Esophagus muscularis mucosa (tissue), 4 donors: Measurements from ENCODE around the gene GNG12. TPM values are rescaled to one million over a fixed set of nuclear protein-coding genes. Genes with fewer than 3 reads are reported as not detected.

Source experiments
- DNase-seq: peaks from one replicate; pipeline ENCODE4 v3.0.0-alpha.2; 2017; ENCODE audit errors: extremely low spot score
- H3K27ac ChIP-seq, 4 donors: fragments of 200-600 bp; sonication (generic); replicated peaks in 1 of 4; 1 replicate in 3 of 4; 2 replicates in 1 of 4; pipeline ENCODE4 v1.5.1; 2016 to 2019; ENCODE audit warnings: mild to moderate bottlenecking in 1 of 4
- H3K27me3 ChIP-seq, 4 donors: fragments of 200-600 bp; sonication (generic); one replicate each; pipeline versions ENCODE4 v1.5.1 to v1.6.0; 2016 to 2019
- H3K36me3 ChIP-seq, 4 donors: fragments of 200-600 bp; sonication (generic); one replicate each; pipeline ENCODE4 v1.5.1; 2016 to 2019
- H3K4me1 ChIP-seq, 4 donors: fragments of 200-600 bp; sonication (generic); one replicate each; pipeline ENCODE4 v1.5.1; 2016 to 2019
- H3K4me3 ChIP-seq, 4 donors: fragments of 200-600 bp; sonication (generic); 1 replicate in 2 of 4; 2 replicates in 2 of 4; pipeline ENCODE4 v1.5.1; 2016 to 2019; ENCODE audit warnings: mild to moderate bottlenecking in 4 of 4, moderate library complexity in 1 of 4
- H3K9me3 ChIP-seq, 4 donors: fragments of 200-600 bp; sonication (generic); 1 replicate in 3 of 4; 2 replicates in 1 of 4; pipeline ENCODE4 v1.5.1; 2016 to 2019
- CTCF ChIP-seq, 3 experiments: fragments of 200-600 bp in 2 of 3; fragments of 450-650 bp in 1 of 3; sonication (generic) in 2 of 3; IDR thresholded peaks; one replicate each; pipeline ENCODE4 v1.5.1; 2017 to 2019; ENCODE audit warnings: antibody characterized with exemption in 3 of 3, mild to moderate bottlenecking in 2 of 3, moderate library complexity in 1 of 3
- EP300 ChIP-seq: sonication (generic); formaldehyde crosslinking; IDR thresholded peaks from one replicate; pipeline ENCODE4 v1.6.1; 2017; ENCODE audit warnings: antibody characterized with exemption
- POLR2A ChIP-seq: fragments of 450-650 bp; IDR thresholded peaks from one replicate; pipeline ENCODE4 v1.6.1; 2017; ENCODE audit warnings: antibody characterized with exemption, moderate library complexity, mild to moderate bottlenecking, low read depth
- POLR2AphosphoS5 ChIP-seq, 2 donors: sonication (generic); formaldehyde crosslinking; IDR thresholded peaks; one replicate each; pipeline ENCODE4 v1.6.1; 2017; ENCODE audit warnings: antibody characterized with exemption in 2 of 2
- WGBS: methylation state at CpG from one replicate; pipeline ENCODE4 v1.1.5; 2018; 5-methylcytosine and 5-hydroxymethylcytosine counted together
- intact Hi-C: fragments of 100-400 bp; cut with DNase I; formaldehyde crosslinking; loops from one replicate; pipeline ENCODE4 v1.15.1; 2023
- total RNA-seq, 4 donors: library from RNA; depleted of rRNA; stranded (reverse); fragments of >200 nt; gene quantifications; one replicate each; pipeline versions ENCODE4 v1.1.0 to v1.2.1, GENCODE V29; 2016

Gene GNG12
- 100 to 1,000 TPM; 108 to 118 (median 111) TPM for total RNA-seq

GRCh38 chr1:67832737-67833601, at the start of gene GNG12:
Gene GNG12, minus strand, starts transcription at chr1:67833467. Its CDS starts 125,781 bp downstream, at chr1:67707686.
- TF ChIP-seq POLR2AphosphoS5 (IDR thresholded peaks at IDR 0.05) (peak; percentile 8 to 66), POLR2A (no peak), CTCF (IDR thresholded peaks at IDR 0.05) (no peak)
- intact Hi-C loops: loop anchor here (5.0 kb wide), 1 partner anchor 66 kb away; no protein-coding TSS in a partner anchor
- peak within 1 kb of the TSS; percentile 70 to 91 (median 80) for H3K4me3 ChIP-seq
- H3K9me3 ChIP-seq: no peaks in the 10 kb centered on the region
- 1% methylated on average over 41 of the region's 94 CpGs for WGBS
- H3K4me1 ChIP-seq: peaks cover 16 to 34% (median 23%) of the 10 kb centered on the region in 4 donors
- no peaks in the 10 kb centered on the region for H3K27me3 ChIP-seq
- no peak for DNase-seq
- H3K27ac ChIP-seq: peak within 1 kb of the TSS; percentile 91 to 93 (median 92)
- peaks cover 0 to 4% (median 0%) of the 10 kb centered on the region in 4 donors for H3K36me3 ChIP-seq

- intact Hi-C loops: no loop called here
- TF ChIP-seq CTCF (IDR thresholded peaks at IDR 0.05): no peak
- no peak for TF ChIP-seq POLR2AphosphoS5 (IDR thresholded peaks at IDR 0.05)
- TF ChIP-seq POLR2A: no peak
- TF ChIP-seq EP300: no peak
Measured at GRCh38 chr1:67882196-67882958, 49.1 kb upstream of the GNG12 start.

GRCh38 chr1:67880056-67880601, 46.9 kb upstream of the GNG12 start:
- 16% methylated on average over 3 of the region's 3 CpGs for WGBS
- Histone ChIP-seq H3K4me1 (peaks cover 4 to 7% (median 6%) of the 10 kb centered on the region in 4 donors), H3K9me3 (no peaks in the 10 kb centered on the region), H3K4me3 (no peak overlapping the region), H3K27me3 (no peaks in the 10 kb centered on the region), H3K36me3 (no peaks in the 10 kb centered on the region), H3K27ac (no peak overlapping the region)
- DNase-seq: no peak
- TF ChIP-seq EP300 (no peak), POLR2AphosphoS5 (IDR thresholded peaks at IDR 0.05) (no peak), CTCF (IDR thresholded peaks at IDR 0.05) (no peak)
- intact Hi-C loops: no loop called here

More at GRCh38 chr1:67882196-67882958, 49.1 kb upstream of the GNG12 start:
- Histone ChIP-seq H3K27me3 (no peaks in the 10 kb centered on the region), H3K9me3 (no peaks in the 10 kb centered on the region), H3K4me1 (peaks cover 4 to 7% (median 6%) of the 10 kb centered on the region in 4 donors), H3K4me3 (no peak overlapping the region), H3K36me3 (no peaks in the 10 kb centered on the region), H3K27ac (no peak overlapping the region)
- no peak for DNase-seq

- Histone ChIP-seq H3K9me3 (peaks cover 0 to 4% (median 0%) of the 10 kb centered on the region in 4 donors), H3K36me3 (no peaks in the 10 kb centered on the region), H3K27ac (no peak overlapping the region), H3K27me3 (no peaks in the 10 kb centered on the region), H3K4me3 (no peak overlapping the region), H3K4me1 (peaks cover 4 to 7% (median 6%) of the 10 kb centered on the region in 4 donors)
- DNase-seq: no peak
- TF ChIP-seq POLR2A: no peak
- no peak for TF ChIP-seq EP300
- no peak for TF ChIP-seq CTCF (IDR thresholded peaks at IDR 0.05)
- TF ChIP-seq POLR2AphosphoS5 (IDR thresholded peaks at IDR 0.05): no peak
- WGBS: 95% methylated on average over 1 of the region's 1 CpG
- intact Hi-C loops: no loop called here
Measured at GRCh38 chr1:67879485-67879884, 46.2 kb upstream of the GNG12 start.
